SK-N-MC (cell line): ENCODE results near the gene FILIP1L.

Experiments used
- DNase-seq: peaks from one replicate; pipeline ENCODE4 v3.0.0-alpha.2; 2011; ENCODE audit warnings: low read depth, low spot score
- H3K27ac ChIP-seq: fragments of 200-600 bp; sonication (generic); 2 replicates; pipeline ENCODE4 v1.5.1; 2016; ENCODE audit warnings: mixed run types
- H3K36me3 ChIP-seq: fragments of 200-600 bp; sonication (generic); 2 replicates; pipeline ENCODE4 v1.6.1; 2017; ENCODE audit warnings: antibody characterized with exemption, low read length, mixed read lengths; ENCODE audit not compliant: insufficient read depth
- H3K4me3 ChIP-seq: fragments of 200-600 bp; sonication (generic); 2 replicates; pipeline ENCODE4 v1.5.1; 2016
- H3K9ac ChIP-seq: fragments of 200-600 bp; sonication (generic); 2 replicates; pipeline ENCODE4 v1.8.0; 2017; ENCODE audit warnings: mixed run types, mixed read lengths; ENCODE audit not compliant: insufficient read length
- H3K9me3 ChIP-seq: fragments of 200-600 bp; sonication (generic); 2 replicates; pipeline ENCODE4 v1.6.1; 2017; ENCODE audit warnings: low read depth, mild to moderate bottlenecking, antibody characterized with exemption, low read length, moderate library complexity, mixed read lengths
- EZH2 ChIP-seq: fragments of 200-600 bp; sonication (generic); IDR thresholded peaks from one replicate; pipeline ENCODE4 v1.6.1; 2017; ENCODE audit warnings: antibody characterized with exemption
- FOXP2 ChIP-seq: optimal IDR thresholded peaks from 2 replicates; pipeline ENCODE3; 2011; ENCODE audit warnings: mild to moderate bottlenecking, moderate library complexity; ENCODE audit not compliant: insufficient read depth; ENCODE audit errors: extremely low read length, control extremely low read depth
- POLR2AphosphoS5 ChIP-seq: IDR thresholded peaks from 2 replicates; pipeline ENCODE4 v1.6.1; 2012; ENCODE audit warnings: mild to moderate bottlenecking, low read depth, low read length, borderline replicate concordance

Gene FILIP1L

DNA sequence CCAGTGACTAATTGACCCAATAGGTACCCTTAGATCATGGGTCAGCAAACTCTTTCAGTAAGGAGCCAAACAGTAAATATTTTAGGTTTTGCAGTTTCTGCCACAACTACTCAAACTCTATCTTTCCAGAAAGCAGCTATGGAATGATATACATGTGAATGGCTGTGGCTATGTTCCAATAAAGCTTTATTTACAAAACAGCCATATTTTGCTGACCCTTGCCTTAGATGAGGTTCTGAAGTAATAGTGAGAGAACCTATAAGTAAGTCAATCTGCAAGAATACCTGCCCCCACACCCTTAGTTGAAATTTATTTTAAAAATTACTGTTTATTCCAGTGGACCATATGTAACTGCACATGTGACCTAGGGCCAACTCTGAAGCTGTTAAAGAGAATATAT, 162.6 kb downstream of the FILIP1L start:
- no peak for DNase-seq
- no peaks in the 10 kb centered on the region for H3K36me3 ChIP-seq
- TF ChIP-seq EZH2 (no peak), POLR2AphosphoS5 (no peak), FOXP2 (no peak)
- H3K4me3 ChIP-seq: no peak overlapping the region
- H3K9ac ChIP-seq: no peak overlapping the region
- no peaks in the 10 kb centered on the region for H3K9me3 ChIP-seq
- no peak overlapping the region for H3K27ac ChIP-seq

DNA sequence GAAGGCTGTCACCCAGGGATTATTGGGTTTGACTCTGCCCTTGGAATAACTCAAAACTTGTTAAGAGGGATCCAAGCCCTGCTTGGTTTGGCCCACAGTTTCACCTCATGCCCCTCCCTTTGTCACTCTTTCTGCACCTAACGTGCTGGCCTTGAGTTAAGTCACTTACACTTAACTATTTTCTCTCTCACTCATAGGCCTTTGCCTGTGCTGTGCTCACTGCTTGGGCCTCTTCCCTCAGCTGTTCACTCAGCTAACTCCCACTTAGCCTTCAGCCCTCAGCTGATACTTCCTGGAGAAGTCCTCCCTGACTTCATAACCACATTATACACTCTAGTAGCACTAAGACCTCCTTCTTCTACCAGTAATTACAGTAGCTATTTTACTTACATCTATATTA, 163.4 kb downstream of the FILIP1L start:
- no peak overlapping the region for H3K9ac ChIP-seq
- no peaks in the 10 kb centered on the region for H3K36me3 ChIP-seq
- H3K4me3 ChIP-seq: no peak overlapping the region
- DNase-seq: no peak
- H3K9me3 ChIP-seq: no peaks in the 10 kb centered on the region
- H3K27ac ChIP-seq: no peak overlapping the region
- no peak for TF ChIP-seq POLR2AphosphoS5
- TF ChIP-seq EZH2: no peak
- TF ChIP-seq FOXP2: no peak

- Histone ChIP-seq H3K36me3 (no peaks in the 10 kb centered on the region), H3K9ac (no peak overlapping the region), H3K9me3 (no peaks in the 10 kb centered on the region), H3K4me3 (no peak overlapping the region), H3K27ac (no peak overlapping the region)
- DNase-seq: no peak
- TF ChIP-seq FOXP2: no peak
- TF ChIP-seq EZH2: no peak
- no peak for TF ChIP-seq POLR2AphosphoS5
Measured at GRCh38 chr3:99949956-99950670, 164.2 kb downstream of the FILIP1L start.

DNA sequence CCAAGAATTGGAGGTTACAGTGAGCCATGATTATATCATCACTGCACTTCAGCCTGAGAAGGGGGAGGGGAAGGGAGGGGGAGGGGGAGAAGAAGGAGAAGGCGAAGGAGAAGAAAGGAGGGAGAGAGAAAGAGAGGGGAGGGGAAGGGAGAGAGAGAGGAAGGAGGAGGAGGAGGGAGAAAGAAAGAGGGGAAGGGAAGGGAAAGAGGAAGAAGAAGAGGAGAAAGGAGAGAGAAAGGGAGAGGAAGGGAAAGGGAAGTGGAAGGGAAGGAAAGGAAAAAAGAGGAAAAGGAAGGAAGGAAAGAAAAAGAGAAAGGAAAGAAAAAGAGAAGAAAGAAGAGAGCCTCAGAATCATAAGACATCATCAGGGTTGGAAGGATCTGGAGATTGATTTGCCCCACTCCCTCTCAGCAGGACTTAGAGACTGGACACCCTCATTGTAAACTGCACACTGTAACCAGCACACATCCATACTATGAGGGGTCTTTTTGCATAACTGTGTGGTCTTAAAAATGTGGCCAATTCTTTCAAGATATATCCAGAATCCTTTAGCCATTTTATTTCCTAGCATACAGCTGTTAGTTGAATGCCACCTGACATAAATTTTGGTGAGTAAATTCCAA, 165.7 kb downstream of the FILIP1L start:
- no peak for DNase-seq
- Histone ChIP-seq H3K4me3 (no peak overlapping the region), H3K9me3 (no peaks in the 10 kb centered on the region), H3K36me3 (no peaks in the 10 kb centered on the region), H3K27ac (no peak overlapping the region), H3K9ac (no peak overlapping the region)
- TF ChIP-seq EZH2: no peak
- no peak for TF ChIP-seq POLR2AphosphoS5
- TF ChIP-seq FOXP2: no peak

DNA sequence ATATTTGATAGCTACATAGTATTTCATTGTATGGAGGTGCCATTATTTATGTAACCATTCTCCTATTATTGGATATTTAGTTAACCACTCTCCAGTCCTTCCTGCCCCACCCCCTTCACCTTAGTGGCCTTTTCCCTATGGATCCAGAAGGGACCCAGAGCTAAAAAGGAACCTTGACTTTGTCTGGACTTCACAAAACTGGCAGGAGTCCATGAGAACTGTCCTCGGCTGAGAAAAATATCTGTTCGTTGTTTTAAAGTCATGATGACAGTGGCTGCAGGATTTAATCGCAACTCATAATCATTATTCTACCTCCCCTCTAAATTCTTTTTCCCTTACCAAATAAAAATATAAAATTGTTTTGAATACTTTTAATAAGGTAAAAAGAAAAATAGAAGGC, 166.9 kb downstream of the FILIP1L start:
- no peaks in the 10 kb centered on the region for H3K9me3 ChIP-seq
- no peak overlapping the region for H3K4me3 ChIP-seq
- no peak for TF ChIP-seq POLR2AphosphoS5
- TF ChIP-seq EZH2: no peak
- TF ChIP-seq FOXP2: no peak
- DNase-seq: no peak
- no peak overlapping the region for H3K27ac ChIP-seq
- H3K36me3 ChIP-seq: no peaks in the 10 kb centered on the region
- no peak overlapping the region for H3K9ac ChIP-seq

GRCh38 chr3:99945328-99945995, 168.8 kb downstream of the FILIP1L start:
- Histone ChIP-seq H3K27ac (no peak overlapping the region), H3K4me3 (no peak overlapping the region), H3K9ac (no peak overlapping the region), H3K9me3 (no peaks in the 10 kb centered on the region), H3K36me3 (no peaks in the 10 kb centered on the region)
- DNase-seq: no peak
- TF ChIP-seq EZH2: no peak
- TF ChIP-seq POLR2AphosphoS5: no peak
- no peak for TF ChIP-seq FOXP2

DNA sequence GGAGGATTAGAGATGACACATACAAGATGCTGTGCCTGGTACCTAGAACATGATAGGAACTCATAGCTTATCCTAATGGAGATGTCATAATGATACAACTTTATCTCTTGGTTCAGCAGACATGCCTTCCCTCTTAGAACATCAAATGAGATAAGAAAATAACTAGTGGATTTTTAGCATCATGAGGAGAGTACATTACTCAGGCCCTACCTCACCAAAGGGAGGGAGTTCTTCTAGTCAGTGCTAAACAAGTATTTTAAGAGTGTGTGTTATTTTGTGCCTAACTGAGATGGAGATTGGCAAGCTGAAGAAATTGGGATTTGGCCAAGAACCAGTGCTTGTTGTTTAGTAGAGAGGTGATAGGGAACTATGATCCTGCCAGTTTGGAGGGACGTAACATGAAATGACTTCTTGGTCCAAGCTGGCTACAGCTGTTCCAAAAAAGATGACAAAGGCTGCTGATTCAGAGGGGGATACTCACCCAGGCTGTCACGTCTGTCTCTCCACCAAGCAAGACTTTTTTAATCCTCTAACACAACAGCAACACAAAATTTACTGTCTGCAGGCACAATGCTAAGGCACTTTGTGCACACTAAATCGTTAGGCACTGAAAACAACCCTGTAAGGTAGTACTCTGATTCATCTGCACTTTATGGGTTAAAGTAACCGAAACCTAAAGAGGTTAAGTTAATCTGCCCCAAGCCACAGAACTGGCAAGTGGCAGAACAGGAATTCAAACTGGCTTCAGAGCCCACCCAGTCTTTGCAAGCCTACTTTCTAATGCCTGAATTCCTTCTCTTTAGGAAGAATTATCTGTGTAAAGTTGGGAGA, 170.2 kb downstream of the FILIP1L start:
- Histone ChIP-seq H3K27ac (no peak overlapping the region), H3K36me3 (no peaks in the 10 kb centered on the region), H3K4me3 (no peak overlapping the region), H3K9ac (no peak overlapping the region), H3K9me3 (no peaks in the 10 kb centered on the region)
- no peak for TF ChIP-seq EZH2
- no peak for TF ChIP-seq FOXP2
- no peak for TF ChIP-seq POLR2AphosphoS5
- DNase-seq: no peak

DNA sequence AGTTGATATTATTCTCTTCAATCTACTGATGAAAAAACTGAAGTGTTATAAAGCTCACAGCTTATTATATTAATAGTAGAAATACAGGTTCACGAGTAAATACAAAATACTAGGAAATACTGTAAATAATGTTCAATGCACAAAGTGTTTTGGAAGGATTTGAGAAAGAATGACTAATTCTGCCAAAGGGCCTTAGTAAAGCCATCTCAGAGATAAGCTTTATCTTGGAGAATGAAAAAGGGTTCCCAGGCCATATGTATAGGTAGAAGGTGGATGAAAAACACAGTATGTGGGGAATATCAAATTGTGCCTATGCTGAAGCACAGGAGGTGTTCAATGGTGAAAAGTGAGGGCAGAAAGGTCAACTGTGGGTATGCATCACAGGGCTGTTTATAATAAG, 173.1 kb downstream of the FILIP1L start:
- H3K36me3 ChIP-seq: no peaks in the 10 kb centered on the region
- TF ChIP-seq POLR2AphosphoS5 (no peak), FOXP2 (no peak), EZH2 (no peak)
- H3K27ac ChIP-seq: no peak overlapping the region
- H3K9ac ChIP-seq: no peak overlapping the region
- no peak for DNase-seq
- no peak overlapping the region for H3K4me3 ChIP-seq
- H3K9me3 ChIP-seq: no peaks in the 10 kb centered on the region
